NCI-H146 treated with DMSO at 0.1 percent for 48 hours (cell line): Measurements from ENCODE around the gene IFIT3.
A peak's percentile ranks its signal among the peaks of the same experiment; 100 is the strongest.

Experiments used
- DNase-seq: peaks from one replicate; lab custom pipeline; 2025; ENCODE audit not compliant: unreplicated experiment; lab: John Stamatoyannopoulos, UW

IFIT3 gene

GRCh38 chr10:89357096-89357495 lies 29.3 kb downstream of the IFIT3 start:
- DNase-seq = no peak

DNA sequence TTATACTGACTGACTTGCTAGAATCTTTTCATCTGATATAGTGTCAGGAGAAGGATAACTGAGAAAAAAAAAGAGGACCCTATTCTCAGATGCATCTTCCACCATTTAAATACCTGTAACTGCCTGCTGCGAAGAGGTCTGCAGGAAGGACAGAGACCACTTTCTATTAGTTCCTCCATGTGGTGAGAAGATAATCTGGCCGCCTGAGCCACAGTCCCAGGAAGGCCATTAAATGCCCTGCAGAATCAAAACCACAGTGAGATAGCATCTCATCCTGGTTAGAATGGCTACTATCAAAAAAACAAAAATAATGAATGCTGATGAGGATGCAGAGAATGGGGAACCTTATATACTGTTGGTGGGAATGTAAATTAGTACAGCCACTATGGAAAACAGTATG lies 30.2 kb downstream of the IFIT3 start:
- DNase-seq = no peak

GRCh38 chr10:89360157-89360556 lies 32.4 kb downstream of the IFIT3 start:
- peak; percentile 1 for DNase-seq

- no peak for DNase-seq
Measured at GRCh38 chr10:89362929-89363328, 35.1 kb downstream of the IFIT3 start.

- no peak for DNase-seq
Measured at GRCh38 chr10:89363729-89364442, 36.1 kb downstream of the IFIT3 start.

DNA sequence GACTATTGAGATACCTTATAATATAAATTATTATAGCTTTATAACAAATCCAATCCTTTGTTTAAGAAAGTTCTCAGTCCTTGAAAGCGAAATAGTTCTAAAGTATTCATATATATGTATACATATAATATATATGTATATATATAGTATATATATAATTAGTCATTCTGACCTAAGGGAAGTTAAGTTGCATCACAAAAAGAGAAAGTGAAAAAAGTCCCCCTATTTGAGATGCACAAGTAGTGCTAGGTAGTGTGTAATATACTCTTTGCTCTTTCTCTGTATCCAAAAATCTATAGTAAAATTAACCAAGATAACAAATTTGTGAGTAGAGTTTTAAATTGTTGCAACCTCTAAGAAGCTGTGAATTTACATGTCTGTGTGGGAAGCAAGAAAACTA lies 36.7 kb downstream of the IFIT3 start:
- no peak for DNase-seq

- peak; percentile 37 for DNase-seq
Measured at GRCh38 chr10:89367529-89367928, 39.7 kb downstream of the IFIT3 start.

DNA sequence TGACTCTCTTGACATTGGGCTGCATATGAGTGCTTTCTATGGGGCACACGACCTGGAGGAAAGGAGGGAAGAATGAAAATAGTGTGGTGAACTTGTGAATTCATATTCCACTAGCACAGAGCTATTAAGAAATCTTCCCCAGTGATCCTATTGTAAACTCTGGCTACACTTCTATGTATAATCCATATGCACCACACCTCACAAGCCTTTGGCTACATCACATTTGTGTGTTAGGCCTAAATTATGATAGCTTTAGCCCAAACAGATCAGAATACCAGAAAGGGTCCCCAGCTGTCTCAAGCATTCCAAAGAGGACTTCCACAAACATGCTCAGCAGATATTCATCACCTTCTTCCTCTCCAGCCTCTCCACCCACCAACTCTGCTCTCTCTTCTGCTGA lies 40.3 kb downstream of the IFIT3 start:
- DNase-seq = no peak

GRCh38 chr10:89369156-89370105 lies 41.6 kb downstream of the IFIT3 start:
- DNase-seq = peak; percentile 4

DNA sequence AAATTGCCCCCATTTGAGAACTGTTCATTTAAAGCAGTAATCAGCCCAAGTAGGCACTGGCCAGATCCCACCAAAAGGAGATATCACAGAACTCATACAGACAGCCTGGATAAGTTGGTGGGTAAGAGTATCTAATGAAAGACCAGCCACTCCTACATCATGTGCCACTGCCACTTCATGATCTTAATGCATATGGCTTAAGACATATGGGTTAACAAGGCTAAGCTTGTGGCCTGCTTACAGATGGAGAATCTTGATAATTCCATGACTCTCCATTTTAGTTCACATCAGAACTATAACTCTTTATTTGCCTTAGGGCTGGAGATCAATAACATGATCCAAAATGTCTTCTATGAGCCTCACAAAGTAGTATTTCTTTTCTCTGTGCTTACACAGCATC lies 43.3 kb downstream of the IFIT3 start:
- no peak for DNase-seq

DNA sequence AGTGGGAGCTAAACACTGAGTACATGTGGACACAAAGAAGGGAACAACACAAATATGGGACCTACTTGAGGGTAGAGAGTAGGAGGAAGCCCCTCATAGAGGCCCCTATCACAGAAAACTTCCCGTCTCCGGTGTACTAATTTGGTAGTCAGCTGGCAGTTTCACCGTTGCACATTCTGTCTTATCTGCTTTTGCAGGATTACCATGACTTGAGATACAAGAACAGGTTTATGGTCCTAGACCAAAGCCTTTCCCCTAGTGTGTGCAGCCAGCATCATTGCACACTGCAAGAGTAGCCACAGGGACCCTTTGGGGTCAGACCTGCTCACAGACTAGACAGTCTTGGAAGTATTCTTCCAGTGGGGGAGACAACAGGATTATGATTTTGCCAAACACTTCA lies 44.2 kb downstream of the IFIT3 start:
- DNase-seq = no peak

- DNase-seq = no peak
Measured at GRCh38 chr10:89373916-89374711, 46.3 kb downstream of the IFIT3 start.

DNA sequence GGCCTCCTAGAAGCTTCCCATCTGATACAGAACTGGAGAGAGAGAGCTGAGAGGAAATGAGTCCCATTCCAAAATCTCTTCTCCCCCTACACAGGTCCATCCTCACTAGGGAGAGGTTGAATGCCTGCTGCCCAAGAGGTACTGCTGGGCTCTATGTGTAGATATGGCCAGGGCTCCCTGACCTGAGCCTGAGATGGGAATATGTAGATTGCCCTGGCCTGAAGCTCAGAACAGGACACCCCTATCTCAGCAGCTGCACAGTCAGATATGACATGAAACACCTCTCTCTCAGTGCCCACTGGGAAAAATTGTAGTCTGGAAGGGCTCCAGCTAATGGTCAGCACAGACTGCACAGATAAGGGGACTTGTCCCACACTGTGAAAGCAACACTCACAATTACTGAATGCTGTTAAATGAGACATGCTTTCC lies 46.9 kb downstream of the IFIT3 start:
- no peak for DNase-seq

DNA sequence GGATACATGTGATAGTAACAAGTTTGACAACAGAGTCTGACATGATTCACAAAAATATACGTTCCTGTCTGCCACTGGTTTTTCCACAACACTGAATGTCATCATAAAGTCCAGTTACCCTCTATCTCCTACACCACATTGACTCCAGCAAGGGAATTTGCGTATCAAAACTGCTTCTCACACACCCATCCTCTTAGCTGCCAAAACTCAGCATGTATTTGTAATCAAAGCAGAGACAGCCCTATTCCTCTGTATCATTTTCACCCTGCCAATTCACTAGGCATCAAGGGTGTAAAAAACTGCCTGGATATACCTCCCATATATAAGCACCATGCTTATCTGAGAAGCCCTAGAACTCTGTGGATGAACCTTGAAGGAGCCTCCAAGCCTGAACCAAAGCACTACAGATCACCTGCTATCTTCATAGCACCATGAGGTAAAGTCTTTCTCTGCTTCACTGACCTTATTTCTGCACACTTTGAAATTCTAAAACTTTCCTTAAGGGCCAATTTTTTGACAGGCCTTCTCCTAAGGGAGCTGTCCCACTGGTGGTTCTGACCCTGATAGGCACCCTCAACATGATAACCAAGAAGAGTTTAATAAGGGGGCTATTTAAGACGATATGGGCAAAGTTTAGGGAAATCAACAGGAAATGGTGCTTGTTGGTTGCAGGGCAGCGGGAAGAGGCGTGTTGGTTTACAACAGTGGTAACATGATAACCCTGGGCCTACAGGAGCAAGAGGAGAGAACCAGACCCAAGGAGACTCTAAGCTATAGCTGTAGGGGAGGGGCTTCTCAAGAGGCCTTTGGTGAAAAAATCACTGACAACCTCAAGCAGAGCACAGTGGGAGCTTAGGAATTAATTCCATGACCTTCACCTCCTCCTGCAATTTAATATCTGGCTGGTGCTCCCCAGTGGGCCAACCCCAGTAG lies 50.2 kb downstream of the IFIT3 start, which contains the start of gene IFIT1B:
Gene IFIT1B, plus strand, starts transcription at position 352 of the 933 bp plus-strand sequence. Its CDS starts 80 bp downstream, at position 432.
- DNase-seq = no peak

DNA sequence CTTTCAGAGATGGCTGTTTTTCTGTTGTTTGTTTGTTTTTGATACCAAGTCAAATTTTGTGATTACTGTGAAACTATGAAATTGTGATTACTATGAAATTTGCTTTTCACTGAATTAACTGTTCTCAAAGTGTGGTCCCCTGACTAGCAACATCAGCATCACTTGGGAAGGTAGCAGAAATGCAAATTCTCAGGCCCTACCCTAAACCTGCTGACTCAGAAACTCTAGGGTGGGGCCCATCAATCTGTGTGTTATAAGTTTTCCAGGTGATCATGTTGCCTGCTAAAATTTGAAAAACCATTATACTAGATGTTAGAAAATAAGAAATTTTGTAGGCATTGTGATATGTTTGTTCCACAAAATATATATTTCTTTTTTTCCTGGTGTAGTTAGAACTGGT lies 51.3 kb downstream of the IFIT3 start:
- DNase-seq = no peak

DNA sequence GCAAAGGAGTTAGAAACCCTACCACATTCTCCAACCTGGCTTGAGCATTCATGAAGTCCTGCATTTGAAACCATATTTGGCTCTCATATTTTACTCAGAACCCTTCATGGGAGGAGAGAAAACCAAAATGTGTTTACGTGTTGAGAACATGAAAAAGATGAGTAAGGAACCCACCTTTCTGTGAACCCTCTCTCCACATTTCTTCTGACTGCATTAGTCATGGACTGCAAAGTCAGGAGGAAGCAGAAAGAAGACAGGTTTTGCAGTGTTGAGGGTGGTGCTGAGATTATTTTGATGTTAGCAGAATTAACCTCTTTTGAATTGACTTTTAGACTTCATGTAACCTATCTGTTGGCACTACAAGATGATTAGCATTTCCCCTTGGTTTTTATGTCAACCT lies 55.0 kb downstream of the IFIT3 start:
- no peak for DNase-seq

DNA sequence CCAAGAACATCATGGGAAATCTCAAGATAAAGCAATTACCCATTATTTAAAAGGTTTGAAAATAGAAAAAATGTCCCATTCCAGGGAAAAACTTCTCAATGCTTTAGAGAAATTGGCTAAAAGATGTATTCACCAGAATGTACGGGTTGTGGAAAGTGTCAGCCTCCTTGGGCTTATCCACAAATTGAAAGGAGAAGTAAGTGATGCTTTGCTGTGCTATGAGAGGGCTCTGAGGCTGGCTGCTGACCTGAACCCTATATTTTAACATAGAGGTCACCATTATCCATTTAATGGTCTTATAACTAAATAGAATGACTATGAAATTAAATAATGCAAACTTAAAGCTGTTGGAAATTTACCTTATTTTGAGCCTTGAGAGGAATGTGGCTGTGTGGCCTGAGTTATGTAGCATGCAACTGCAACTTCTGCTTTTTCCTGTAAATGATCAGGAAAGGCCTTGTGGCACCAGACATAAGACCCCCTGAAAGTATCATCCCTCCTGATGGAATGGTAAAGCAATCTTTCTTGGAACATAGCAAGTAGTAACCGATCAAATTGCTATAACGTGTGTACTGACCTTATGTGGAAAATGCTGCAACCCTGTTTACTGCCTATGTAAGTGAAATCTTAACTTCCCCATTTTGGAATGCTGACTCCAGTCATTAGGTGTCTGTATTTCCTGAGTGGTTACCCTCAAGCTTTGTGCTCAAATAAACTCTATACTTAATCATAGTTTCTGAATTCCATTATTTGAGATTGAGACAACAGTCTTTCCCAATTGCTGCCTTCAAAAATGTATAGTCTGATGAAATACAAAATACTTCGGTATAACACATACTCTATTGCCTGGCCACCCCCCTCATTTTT lies 56.9 kb downstream of the IFIT3 start:
- no peak for DNase-seq

DNA sequence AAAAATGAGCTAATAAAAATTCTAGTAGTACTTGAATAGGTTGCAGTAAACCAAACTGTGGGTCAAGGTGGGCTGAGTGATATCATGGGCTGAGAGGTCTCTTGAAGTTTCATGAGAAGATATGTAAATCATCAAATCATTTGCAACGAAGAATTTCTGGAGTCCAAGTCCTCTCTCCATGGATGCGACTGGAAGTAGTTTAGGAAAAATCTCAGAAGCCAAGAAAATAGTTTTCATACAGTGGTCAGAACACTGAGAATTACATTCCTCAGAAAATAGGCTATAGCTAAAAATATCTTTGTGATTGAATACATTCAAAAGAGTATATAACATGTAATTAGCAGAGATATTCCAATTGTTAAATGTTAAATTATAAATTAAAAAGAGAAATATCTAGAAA lies 61.0 kb downstream of the IFIT3 start:
- DNase-seq = no peak

- DNase-seq = no peak
Measured at GRCh38 chr10:89389254-89389653, 61.5 kb downstream of the IFIT3 start.
